Measurements from ENCODE around the gene GCA. TPM values are rescaled to one million over a fixed set of nuclear protein-coding genes. Genes with fewer than 3 reads are reported as not detected.

GCA gene
- total and polyA plus RNA-seq, 2 of the 8 experiments (the other 6 are each of a cell fraction or from before 2014, with no cell fraction given) = 37.4 to 42.0 TPM

DNA sequence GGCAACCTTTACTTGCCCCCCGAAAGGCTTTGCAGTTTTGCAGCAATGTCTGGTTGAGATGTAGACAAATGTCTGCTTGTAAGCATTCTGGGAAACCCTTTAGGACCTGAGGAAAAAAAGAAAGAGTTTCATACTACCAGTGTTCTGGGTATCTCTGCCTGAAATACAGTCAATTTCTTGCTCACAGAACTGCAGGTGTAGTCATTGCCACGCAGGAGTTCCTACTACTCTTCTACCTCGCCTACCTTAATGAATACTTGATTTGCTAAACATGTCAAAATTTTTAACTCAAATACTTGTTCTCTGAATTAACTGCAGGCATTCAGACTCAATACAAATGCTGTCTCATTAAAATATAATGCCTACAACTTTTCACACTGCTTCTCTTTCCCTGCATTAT, 56.4 kb downstream of the GCA start:
- Histone ChIP-seq H2AFZ (ENCODE audit: low read length) (no peak overlapping the region), H3K23me2 (ENCODE audit: low read depth, low read length) (no peaks in the 10 kb centered on the region), H3K4ac (replicated peaks; ENCODE audit: insufficient read length, low read depth, low read length) (no peak overlapping the region), H3K23ac (ENCODE audit: insufficient read length) (no peak overlapping the region), H2BK5ac (ENCODE audit: low read depth, low read length) (no peak overlapping the region), H3K14ac (ENCODE audit: insufficient read length) (no peak overlapping the region), H2AK5ac (ENCODE audit: low read depth, low read length) (no peak overlapping the region), H3K27ac (ENCODE audit: low read depth, low read length) (no peak overlapping the region), H3K27me3 (replicated peaks in 1 of 4; ENCODE audit: control insufficient read depth in 3 of 4, extremely low read depth in 1 of 4, insufficient read depth in 3 of 4, low read length in 3 of 4) (no peaks in the 10 kb centered on the region), H3K36me3 (ENCODE audit: control insufficient read depth in 2 of 4, insufficient read depth in 4 of 4, low read length in 3 of 4) (no peaks in the 10 kb centered on the region), H4K20me1 (replicated peaks in 1 of 2; ENCODE audit: control insufficient read depth in 1 of 2, insufficient read depth in 2 of 2, low read length in 2 of 2) (no peaks in the 10 kb centered on the region), H4K5ac (ENCODE audit: insufficient read length, low read depth, low read length) (no peak overlapping the region), H3K18ac (ENCODE audit: extremely low read depth, low read length) (no peak overlapping the region), H2BK15ac (ENCODE audit: low read length) (no peak overlapping the region), H2BK12ac (ENCODE audit: low read depth, low read length) (no peak overlapping the region), H2BK120ac (replicated peaks; ENCODE audit: low read depth, low read length) (no peak overlapping the region), H3K9ac (replicated peaks in 1 of 4; ENCODE audit: extremely low read depth in 1 of 4, low read depth in 3 of 4, low read length in 3 of 4) (no peak overlapping the region), H3K4me2 (ENCODE audit: insufficient read depth in 1 of 2, low read depth in 2 of 2, low read length in 2 of 2) (no peak overlapping the region), H3K79me2 (ENCODE audit: control insufficient read depth in 1 of 2, insufficient read depth in 2 of 2, low read length in 2 of 2) (no peaks in the 10 kb centered on the region), H3K56ac (replicated peaks; ENCODE audit: insufficient read length, low read depth, low read length) (no peak overlapping the region), H3K4me1 (replicated peaks in 1 of 4; ENCODE audit: control insufficient read depth in 3 of 4, insufficient read depth in 4 of 4, low read length in 3 of 4) (peaks cover 0 to 6% (median 3%) of the 10 kb centered on the region in 4 experiments; a peak in 3 of 7 replicates), H4K8ac (ENCODE audit: extremely low read depth, insufficient read depth, low read length) (no peak overlapping the region), H3K79me1 (ENCODE audit: low read depth, low read length) (no peaks in the 10 kb centered on the region), H4K91ac (replicated peaks; ENCODE audit: insufficient read length, low read length) (no peak overlapping the region), H2BK20ac (ENCODE audit: low read length) (no peak overlapping the region), H3K9me3 (ENCODE audit: insufficient read depth in 2 of 2, low read depth in 1 of 2, low read length in 1 of 2) (no peaks in the 10 kb centered on the region), H3K4me3 (ENCODE audit: extremely low read depth in 1 of 4, insufficient read depth in 2 of 4, low read depth in 3 of 4, low read length in 4 of 4) (no peak overlapping the region)
- DNase-seq (ENCODE audit: low read depth in 1 of 2, low spot score in 2 of 2) (no peak), FAIRE-seq (no peak)
- ChIA-PET CTCF (ENCODE audit: partially characterized antibody) (interaction anchor here (0.6 kb wide), 1 partner anchor 439 kb away, joined by 3 read pairs; no protein-coding TSS in a partner anchor), POLR2A (ENCODE audit: partially characterized antibody) (no interaction called here)
- no peak for TF ChIP-seq BRCA1 (IDR thresholded peaks at IDR 0.05; ENCODE audit: low read depth, low read length)
- no peak for TF ChIP-seq SRF (IDR thresholded peaks at IDR 0.05; ENCODE audit: low read depth, low read length)
- WGBS, 2 experiments (ENCODE audit: extremely low coverage in 1 of 2, insufficient coverage in 1 of 2, insufficient read length in 1 of 2, insufficient replicate concordance in 2 of 2, low coverage in 1 of 2, low lambda C conversion rate in 2 of 2, missing lambda C conversion rate in 1 of 2) = 89% methylated on average over 3 of the region's 3 CpGs; no CpG with 5 or more reads in 1 of the 2 experiments

All from H1 (cell line).